ENCODE results near the gene CDC40.

Gene CDC40

GRCh38 chr6:110180228-110181008 lies at the start of gene CDC40:
CDC40 (plus strand) TSS chr6:110180427; CDS start chr6:110180445, 18 bp downstream.
- peak; percentile 78 for DNase-seq

- no peak for DNase-seq
Measured at GRCh38 chr6:110137924-110138887, 42.0 kb upstream of the CDC40 start.

GRCh38 chr6:110139052-110139451 lies 41.2 kb upstream of the CDC40 start:
- DNase-seq, result no peak

- DNase-seq, result no peak
Measured at GRCh38 chr6:110140650-110141049, 39.6 kb upstream of the CDC40 start.

GRCh38 chr6:110147870-110148269 lies 32.4 kb upstream of the CDC40 start:
- DNase-seq, result no peak

- no peak for DNase-seq
Measured at GRCh38 chr6:110158479-110158878, 21.7 kb upstream of the CDC40 start.

GRCh38 chr6:110170081-110170480 lies 10.1 kb upstream of the CDC40 start:
- no peak for DNase-seq

- no peak for DNase-seq
Measured at GRCh38 chr6:110173506-110174132, 6.6 kb upstream of the CDC40 start.

GRCh38 chr6:110178626-110179405 lies 1.4 kb upstream of the CDC40 start:
- DNase-seq, result peak; percentile 42

GRCh38 chr6:110179406-110180227 lies 610 bp upstream of the CDC40 start, which contains the start of gene WASF1:
WASF1 (minus strand) TSS chr6:110179670; CDS start chr6:110127601, 52,069 bp downstream.
- DNase-seq, result peak; percentile 96

- no peak for DNase-seq
Measured at GRCh38 chr6:110181131-110182030, 1.2 kb downstream of the CDC40 start.

- DNase-seq, result no peak
Measured at GRCh38 chr6:110183292-110183885, 3.2 kb downstream of the CDC40 start.

GRCh38 chr6:110185879-110186278 lies 5.7 kb downstream of the CDC40 start:
- no peak for DNase-seq

GRCh38 chr6:110188791-110189190 lies 8.6 kb downstream of the CDC40 start:
- no peak for DNase-seq

- DNase-seq, result no peak
Measured at GRCh38 chr6:110190726-110191125, 10.5 kb downstream of the CDC40 start.

GRCh38 chr6:110191477-110191876 lies 11.2 kb downstream of the CDC40 start:
- no peak for DNase-seq

- no peak for DNase-seq
Measured at GRCh38 chr6:110195639-110196038, 15.4 kb downstream of the CDC40 start.

- DNase-seq, result no peak
Measured at GRCh38 chr6:110196874-110197273, 16.6 kb downstream of the CDC40 start.

- DNase-seq, result no peak
Measured at GRCh38 chr6:110198561-110198960, 18.3 kb downstream of the CDC40 start.
